Activated effector memory CD4-positive, alpha-beta T cell treated with anti-CD3 and anti-CD28 coated beads, Interleukin-2, amount 50 U/mL, for 16 hours (primary cell): ENCODE measurements around the gene ST6GALNAC5.

ENCODE experiments used
- DNase-seq: peaks from one replicate; pipeline ENCODE4 v3.0.0-alpha.2; 2020

ST6GALNAC5 gene

DNA sequence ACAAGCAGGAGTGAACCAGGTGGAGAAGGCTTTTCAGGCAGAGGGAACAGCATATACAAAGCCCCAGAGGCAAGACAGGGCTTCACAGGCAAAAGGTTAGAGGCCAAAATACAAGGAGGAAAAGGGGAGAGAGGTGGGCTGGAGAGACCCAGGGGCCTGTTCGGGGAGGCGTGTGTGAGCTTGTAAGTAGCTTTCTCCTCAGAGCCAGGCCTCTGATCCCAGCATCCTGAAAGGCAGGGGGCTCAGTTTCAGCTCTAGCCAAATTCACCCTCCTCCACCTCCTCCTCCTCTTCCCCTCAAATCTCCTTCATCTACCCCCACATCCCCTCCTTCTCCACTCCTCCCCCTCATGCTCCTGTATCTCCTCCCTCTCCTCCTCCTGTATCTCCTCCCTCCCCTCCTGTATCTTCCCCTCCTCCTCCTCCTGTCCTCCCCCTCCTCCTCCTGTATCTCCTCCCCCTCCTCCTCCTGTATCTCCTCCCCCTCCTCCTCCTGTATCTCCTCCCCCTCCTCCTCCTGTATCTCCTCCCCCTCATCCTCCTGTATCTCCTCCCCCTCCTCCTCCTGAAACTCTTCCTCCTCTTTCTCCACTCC lies 148.6 kb downstream of the ST6GALNAC5 start:
- DNase-seq = no peak

DNA sequence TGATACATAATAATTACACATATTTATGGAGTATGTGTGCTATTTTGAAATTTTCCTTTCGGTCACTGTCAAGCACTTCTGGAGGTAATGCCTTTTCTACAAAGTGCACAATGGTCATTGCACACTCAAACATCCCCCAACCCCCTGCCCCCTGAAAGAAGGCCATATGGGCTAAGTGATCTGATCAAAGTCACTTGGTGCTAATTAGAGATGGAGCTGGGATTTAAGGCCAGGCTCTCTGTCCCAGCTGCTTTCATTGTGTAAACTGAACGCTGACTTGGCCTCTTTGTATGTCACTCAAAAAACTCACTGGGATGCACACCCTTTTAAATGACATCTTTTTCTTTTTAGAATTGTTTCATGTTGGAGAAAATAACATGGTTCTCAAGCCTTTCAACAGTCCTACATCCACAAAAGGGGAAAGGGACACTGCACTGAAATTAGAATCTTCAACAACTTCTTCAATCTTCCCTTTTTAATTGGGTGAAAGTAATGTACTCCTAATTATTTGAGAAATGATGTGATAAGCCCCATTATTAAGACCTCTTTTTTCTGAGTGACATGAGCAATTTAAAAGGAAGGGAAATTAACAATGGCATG lies 149.2 kb downstream of the ST6GALNAC5 start:
- no peak for DNase-seq

DNA sequence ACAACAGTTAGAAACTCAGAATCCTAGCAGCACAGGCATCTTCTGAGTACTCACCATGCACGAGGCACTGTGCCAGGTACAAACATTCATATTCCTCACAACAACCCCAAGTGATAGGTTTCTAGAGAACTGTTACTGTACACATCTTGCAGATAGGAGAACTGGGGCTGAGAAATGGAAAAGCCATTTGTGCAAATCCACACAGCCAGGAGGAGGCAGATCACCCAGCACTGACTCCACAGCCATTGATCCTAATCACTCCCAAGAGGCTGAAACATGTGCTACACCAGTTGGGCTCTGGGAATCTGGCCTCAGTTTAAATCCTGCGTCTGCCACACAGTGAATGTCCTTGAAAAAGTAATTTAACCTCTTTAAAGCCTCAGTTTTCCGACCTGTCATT lies 151.0 kb downstream of the ST6GALNAC5 start:
- no peak for DNase-seq

GRCh38 chr1:77018761-77019160 lies 151.5 kb downstream of the ST6GALNAC5 start:
- no peak for DNase-seq

DNA sequence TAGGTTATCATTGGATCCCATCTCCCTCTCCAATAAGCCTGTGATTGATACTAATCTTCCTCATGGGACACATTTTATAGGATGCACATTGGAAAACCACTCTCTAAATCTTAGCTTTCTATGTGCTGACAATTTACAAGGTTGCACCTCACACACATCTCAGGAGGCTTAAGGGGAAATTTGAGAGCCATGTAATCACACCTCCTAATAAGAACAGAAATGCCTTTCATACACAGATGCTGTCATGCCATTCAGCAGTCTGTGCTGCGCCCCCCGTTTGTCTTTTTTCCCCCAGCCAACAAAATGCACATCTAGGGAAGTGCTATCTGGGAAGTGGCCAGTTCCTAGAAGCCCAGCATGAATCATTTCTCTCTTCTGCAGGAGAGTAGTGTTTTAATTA lies 154.5 kb downstream of the ST6GALNAC5 start:
- DNase-seq = no peak

GRCh38 chr1:77024500-77024899 lies 157.2 kb downstream of the ST6GALNAC5 start:
- DNase-seq = no peak

- no peak for DNase-seq
These were observed 158.3 kb downstream of the ST6GALNAC5 start for GRCh38 chr1:77025599-77025998.

- no peak for DNase-seq
These were observed 158.9 kb downstream of the ST6GALNAC5 start for GRCh38 chr1:77026135-77026534.

- DNase-seq = no peak
These were observed 159.4 kb downstream of the ST6GALNAC5 start for GRCh38 chr1:77026640-77027039.

- DNase-seq = no peak
These were observed 160.6 kb downstream of the ST6GALNAC5 start for GRCh38 chr1:77027847-77028246.

DNA sequence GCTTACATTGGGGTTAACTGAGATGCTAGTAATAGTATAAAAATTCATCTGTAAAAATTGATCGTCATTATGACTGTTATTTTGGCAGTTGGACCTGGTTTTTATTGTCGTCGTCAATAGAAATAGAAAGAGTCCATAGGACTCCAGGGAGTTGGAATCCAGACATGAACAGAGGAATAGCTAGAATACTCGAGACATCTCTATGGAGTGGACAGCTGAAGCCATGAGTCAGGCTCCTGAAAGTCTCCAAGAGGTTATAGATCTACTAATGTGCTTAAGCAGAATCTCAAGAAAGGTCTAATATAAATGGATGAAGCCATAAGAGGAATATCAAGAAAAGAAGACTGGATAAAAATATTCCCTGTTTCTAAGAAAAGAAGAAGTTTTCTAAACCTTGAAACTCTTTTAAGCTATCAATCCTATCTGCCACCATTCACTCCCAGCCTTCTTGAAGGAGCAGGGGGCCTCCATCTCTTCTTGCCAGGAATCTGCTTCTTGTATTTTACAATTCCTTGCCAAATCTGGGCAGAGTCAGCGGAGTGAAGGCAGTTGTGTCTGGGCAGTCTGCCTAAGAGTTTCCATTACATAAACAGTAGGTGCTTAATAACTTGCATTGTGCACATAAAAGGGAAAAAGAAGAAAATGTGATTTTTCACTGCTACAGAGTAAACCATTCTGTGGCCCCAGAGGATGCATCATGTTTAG lies 163.3 kb downstream of the ST6GALNAC5 start:
- DNase-seq = no peak

GRCh38 chr1:77031106-77031662 lies 163.9 kb downstream of the ST6GALNAC5 start:
- no peak for DNase-seq

GRCh38 chr1:77036560-77036959 lies 169.3 kb downstream of the ST6GALNAC5 start:
- no peak for DNase-seq

DNA sequence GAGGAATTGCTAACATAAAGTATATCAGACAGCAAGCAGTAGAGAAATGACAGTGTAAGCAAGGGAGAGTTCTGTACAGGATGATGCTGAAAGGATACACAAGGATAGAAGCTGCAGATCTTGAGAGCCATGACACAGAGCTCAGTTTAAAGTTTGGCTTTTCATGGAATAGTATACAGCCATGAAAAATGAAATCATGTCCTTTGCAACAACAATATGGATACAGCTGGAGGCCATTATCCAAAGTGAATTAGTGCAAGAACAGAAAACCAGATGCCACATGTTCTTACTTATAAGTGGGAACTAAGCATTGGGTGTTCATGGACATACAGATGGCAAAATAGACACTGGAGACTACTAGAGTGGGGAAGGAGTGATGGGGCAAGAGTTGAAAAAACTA lies 169.8 kb downstream of the ST6GALNAC5 start:
- no peak for DNase-seq

- no peak for DNase-seq
These were observed 170.7 kb downstream of the ST6GALNAC5 start for GRCh38 chr1:77038000-77038399.

GRCh38 chr1:77039111-77039510 lies 171.8 kb downstream of the ST6GALNAC5 start:
- no peak for DNase-seq

DNA sequence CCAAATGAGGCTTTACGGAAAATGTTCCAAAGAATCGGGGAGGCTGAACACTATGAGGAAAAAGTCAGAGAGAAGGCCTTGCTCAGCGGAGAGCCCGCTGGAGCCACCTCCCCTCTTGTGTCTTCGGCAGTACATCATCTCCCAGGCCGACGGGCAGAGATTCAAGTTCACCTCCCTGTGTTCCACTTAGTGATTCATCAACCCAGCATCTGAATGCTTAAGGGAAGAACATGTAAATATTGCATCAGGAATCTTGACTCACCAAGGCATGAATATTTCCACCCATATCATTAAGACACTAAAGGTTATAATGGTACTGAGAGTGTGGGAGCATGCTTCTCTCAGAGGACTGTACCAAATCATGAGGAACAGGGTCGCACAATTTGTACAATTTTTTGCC lies 172.5 kb downstream of the ST6GALNAC5 start:
- no peak for DNase-seq

- no peak for DNase-seq
These were observed 173.5 kb downstream of the ST6GALNAC5 start for GRCh38 chr1:77040826-77041225.

DNA sequence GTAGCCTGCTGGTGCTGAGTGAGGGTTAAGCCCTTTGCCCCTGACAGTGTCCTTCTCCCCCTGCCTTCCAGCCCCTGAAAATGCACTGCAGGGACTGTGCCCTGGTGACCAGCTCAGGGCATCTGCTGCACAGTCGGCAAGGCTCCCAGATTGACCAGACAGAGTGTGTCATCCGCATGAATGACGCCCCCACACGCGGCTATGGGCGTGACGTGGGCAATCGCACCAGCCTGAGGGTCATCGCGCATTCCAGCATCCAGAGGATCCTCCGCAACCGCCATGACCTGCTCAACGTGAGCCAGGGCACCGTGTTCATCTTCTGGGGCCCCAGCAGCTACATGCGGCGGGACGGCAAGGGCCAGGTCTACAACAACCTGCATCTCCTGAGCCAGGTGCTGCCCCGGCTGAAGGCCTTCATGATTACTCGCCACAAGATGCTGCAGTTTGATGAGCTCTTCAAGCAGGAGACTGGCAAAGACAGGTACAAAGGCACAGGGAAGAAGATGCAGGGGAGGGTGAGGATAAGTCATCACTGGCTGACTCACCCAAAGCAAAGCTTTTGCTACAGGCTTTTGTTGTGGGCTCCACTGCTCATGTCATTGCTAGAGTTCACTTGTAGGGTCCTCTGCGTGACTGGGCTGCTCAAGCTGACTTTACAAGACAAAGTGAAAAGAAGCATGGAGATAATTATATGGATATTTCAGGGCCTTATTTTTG lies 177.0 kb downstream of the ST6GALNAC5 start:
- DNase-seq = no peak

DNA sequence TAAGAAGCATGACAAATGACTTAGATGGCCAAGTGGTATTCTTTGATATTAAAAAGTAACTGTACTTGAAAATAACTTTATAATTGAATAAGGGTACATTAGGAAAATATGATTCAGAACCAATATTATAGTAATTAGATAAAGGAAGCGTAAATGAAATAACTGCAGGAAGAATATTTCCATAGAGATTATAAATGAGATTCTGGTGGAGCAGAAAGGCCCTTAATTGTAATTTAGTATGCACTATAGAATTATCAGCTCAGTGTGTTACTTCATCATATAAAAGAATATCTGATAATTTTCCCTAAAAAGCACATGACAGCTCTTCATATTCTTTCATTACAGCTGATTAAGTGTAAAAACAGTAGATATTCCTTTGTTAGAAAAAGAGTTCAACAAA lies 180.3 kb downstream of the ST6GALNAC5 start:
- DNase-seq = no peak

GRCh38 chr1:77047978-77048614 lies 180.8 kb downstream of the ST6GALNAC5 start:
- DNase-seq = no peak

- DNase-seq = no peak
These were observed 181.3 kb downstream of the ST6GALNAC5 start for GRCh38 chr1:77048615-77049005.

GRCh38 chr1:77051425-77051824 lies 184.1 kb downstream of the ST6GALNAC5 start:
- no peak for DNase-seq
